Right cardiac atrium (tissue), 5 donors: ENCODE data around the gene PPP1R1C. TPM values are rescaled to one million over a fixed set of nuclear protein-coding genes. Genes with fewer than 3 reads are reported as not detected.

ENCODE experiments used
- ATAC-seq, 2 donors: fragments of 200-7000 bp; cut with Tn5 transposase; one replicate each; pipeline versions ENCODE4 v1.8.0 to v1.9.1; 2020; ENCODE audit warnings: moderate library complexity in 2 of 2, mild to moderate bottlenecking in 1 of 2
- DNase-seq, 3 donors: peaks; one replicate each; pipeline ENCODE4 v3.0.0-alpha.2; 2020
- H3K27ac ChIP-seq: one replicate; pipeline ENCODE4 v1.5.1; 2013; ENCODE audit warnings: mild to moderate bottlenecking, low read length, control low read depth, moderate library complexity
- H3K27me3 ChIP-seq: one replicate; pipeline ENCODE4 v1.6.1; 2013; ENCODE audit not compliant: control insufficient read depth, insufficient read depth
- H3K4me1 ChIP-seq: one replicate; pipeline ENCODE4 v1.6.1; 2013; ENCODE audit warnings: low read length; ENCODE audit not compliant: control insufficient read depth, insufficient read depth
- H3K4me3 ChIP-seq: one replicate; pipeline ENCODE4 v1.5.1; 2013; ENCODE audit warnings: low read length, control low read depth
- H3K9me3 ChIP-seq: one replicate; pipeline ENCODE4 v1.6.1; 2013; ENCODE audit warnings: low read length; ENCODE audit not compliant: control insufficient read depth
- WGBS: extraction: QIAGEN DNeasy Blood & Tissue Kit; methylation state at CpG from one replicate; pipeline ENCODE4 v1.1.7; 2013; 5-methylcytosine and 5-hydroxymethylcytosine counted together
- intact Hi-C, 4 donors: fragments of 100-400 bp; cut with DNase I; formaldehyde crosslinking; loops; one replicate each; pipeline versions ENCODE4 v1.11.0 to v1.14.0; 2022 to 2023
- polyA plus RNA-seq: library from polyadenylated mRNA; stranded (reverse); fragments of 200-250 nt; gene quantifications from one replicate; pipeline ENCODE4 v1.2.3, GENCODE V29; 2013
- total RNA-seq, 4 donors: library from RNA; stranded (reverse); fragmentation: NEBNext Ultra II Directional; extraction: Animal tissue kit (Norgen Biotek cat#: 25700); gene quantifications; one replicate each; pipeline ENCODE4 v1.2.1, GENCODE V29; 2021
- donor health status: healthy with polysubstance abuse.
- donor health status: DM: no; HTN: yes; CAD: no.
- donor health status: DM: no; HTN: no; CAD: no.
- donor health status: DM: no; HTN: yes; CAD: no; lungs with severe emphysema.
- donor health status: DM: yes; HTN: yes; CAD: no.

Gene PPP1R1C
- total and polyA plus RNA-seq, 5 donors: 5.5 to 18.0 (median 12.0) TPM

DNA sequence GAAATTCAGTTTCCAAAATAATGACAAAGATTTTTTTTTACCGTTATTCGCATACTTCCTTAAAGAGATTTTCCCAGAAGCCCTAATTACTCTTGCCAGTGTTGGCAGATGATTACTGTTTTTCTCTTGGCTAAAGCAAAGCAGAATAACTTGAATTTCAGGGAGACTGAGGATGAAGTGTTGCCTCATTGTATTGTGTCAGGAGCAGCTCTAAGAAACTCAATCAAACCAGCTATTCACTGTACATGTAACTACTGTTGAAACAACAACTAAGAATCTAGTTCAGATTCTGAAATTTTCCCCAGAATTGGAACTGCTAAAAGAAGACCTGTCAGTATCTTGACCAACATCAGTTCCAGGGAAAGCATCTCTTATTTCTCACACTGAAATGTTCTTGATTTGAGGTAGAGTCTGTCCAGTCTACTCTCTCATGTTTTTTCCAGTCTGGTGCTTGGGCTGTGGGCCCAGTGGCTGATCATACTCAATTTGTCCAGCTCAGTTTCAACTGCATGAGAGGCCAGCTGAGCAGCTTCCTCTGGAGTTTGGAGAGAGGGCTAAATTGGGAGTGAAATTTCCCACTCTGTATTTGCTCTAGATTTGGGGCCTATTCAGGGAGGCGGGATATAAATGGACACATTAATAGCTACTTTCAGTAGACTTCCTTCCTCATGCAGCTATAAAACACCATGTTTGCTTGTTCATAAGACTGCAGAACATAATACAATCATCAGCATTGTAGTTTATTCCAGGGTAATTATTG lies 78.5 kb downstream of the PPP1R1C start:
- DNase-seq (peak; percentile 37 to 80 (median 56)), ATAC-seq (peak; percentile 74 to 87)
- Histone ChIP-seq H3K27me3 (no peaks in the 10 kb centered on the region), H3K9me3 (no peaks in the 10 kb centered on the region), H3K27ac (peak overlapping the region; percentile 56), H3K4me3 (no peak overlapping the region), H3K4me1 (no peaks in the 10 kb centered on the region)
- 55% methylated on average over 3 of the region's 3 CpGs for WGBS
- intact Hi-C loops: no loop called here

DNA sequence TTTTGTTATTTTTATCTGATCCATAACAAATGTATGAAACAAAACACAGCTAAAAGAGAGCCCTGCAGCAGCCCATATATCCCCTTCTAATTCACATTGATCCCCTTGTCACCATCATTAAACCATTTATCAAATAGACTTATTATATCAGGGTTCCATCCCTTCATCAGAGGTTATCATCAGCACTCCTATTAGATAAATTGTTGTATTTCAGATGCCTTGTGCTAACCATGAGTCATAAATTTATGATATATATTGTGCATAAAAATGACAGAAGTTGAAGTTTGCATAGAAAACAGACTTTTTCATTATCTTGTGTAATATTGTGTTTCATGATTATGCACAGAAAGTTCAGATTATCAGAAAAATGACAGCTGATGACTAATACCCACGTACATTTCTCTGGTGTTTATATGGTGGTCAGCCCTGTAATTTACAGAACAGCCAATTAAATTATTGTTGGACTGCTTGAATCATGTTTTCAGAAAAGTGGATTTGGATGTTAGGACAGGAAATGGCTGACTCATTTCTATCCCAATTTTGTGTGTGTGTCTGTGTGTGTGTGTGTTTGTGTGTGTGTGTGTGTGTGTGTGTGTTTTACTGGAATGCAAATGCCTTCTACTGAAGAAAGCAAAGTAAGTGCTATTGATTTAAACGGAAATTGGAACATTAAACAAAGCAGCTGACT lies 80.9 kb downstream of the PPP1R1C start:
- no peak overlapping the region for H3K27ac ChIP-seq
- peak; percentile 32 to 36 for ATAC-seq

DNA sequence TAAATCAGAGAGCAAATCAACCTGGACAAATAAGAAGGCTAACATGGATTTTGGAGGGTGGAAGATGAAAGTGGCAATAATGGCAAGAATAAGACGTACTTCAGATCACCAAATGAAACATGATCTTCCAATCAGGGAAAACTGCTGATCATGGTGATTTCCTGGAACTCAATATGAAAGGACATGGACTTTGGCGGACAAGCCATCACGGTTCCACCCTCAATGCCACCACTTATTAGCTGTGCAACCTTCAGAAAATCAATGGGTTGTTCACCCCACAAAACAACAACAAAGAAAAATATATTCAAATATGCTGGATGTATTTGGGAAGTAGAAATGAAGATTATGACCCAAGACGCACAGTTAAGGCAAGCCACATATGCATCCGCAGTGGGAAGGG lies 81.7 kb downstream of the PPP1R1C start:
- no peak for DNase-seq
- WGBS: 86% methylated on average over 5 of the region's 5 CpGs
- intact Hi-C loops: no loop called here

More for the DNA sequence above, 80.9 kb downstream of the PPP1R1C start:
- intact Hi-C loops: no loop called here
- Histone ChIP-seq H3K9me3 (no peaks in the 10 kb centered on the region), H3K4me3 (no peak overlapping the region), H3K4me1 (peaks cover 2% of the 10 kb centered on the region), H3K27me3 (no peaks in the 10 kb centered on the region)
- no peak for DNase-seq
- 44% methylated on average over 2 of the region's 2 CpGs for WGBS

DNA sequence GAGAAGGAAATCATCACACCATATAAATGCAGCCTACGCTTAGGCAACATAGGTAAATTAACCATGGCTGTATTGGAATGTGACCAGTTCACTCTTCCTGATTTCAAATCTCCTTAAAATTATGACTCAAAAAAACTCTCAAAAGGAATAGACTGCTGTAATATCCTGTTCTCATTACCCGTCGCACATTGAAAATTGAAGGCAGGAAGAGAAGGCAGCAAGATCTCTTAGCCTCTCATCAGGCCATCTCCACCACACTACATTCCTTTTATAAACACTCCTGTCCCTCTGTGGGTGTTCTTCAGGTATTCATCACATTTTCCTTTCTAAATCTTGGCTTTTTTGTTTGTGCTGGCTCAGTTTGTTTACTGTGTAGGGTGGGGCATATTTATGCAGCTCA lies 83.2 kb downstream of the PPP1R1C start:
- no peak for DNase-seq
- Histone ChIP-seq H3K27me3 (no peaks in the 10 kb centered on the region), H3K4me3 (no peak overlapping the region), H3K4me1 (peaks cover 2% of the 10 kb centered on the region), H3K27ac (no peak overlapping the region), H3K9me3 (no peaks in the 10 kb centered on the region)
- WGBS: 47% methylated on average over 3 of the region's 3 CpGs
- no peak for ATAC-seq
- intact Hi-C loops: no loop called here

More for the DNA sequence above, 81.7 kb downstream of the PPP1R1C start:
- ATAC-seq: no peak
- Histone ChIP-seq H3K27me3 (no peaks in the 10 kb centered on the region), H3K9me3 (no peaks in the 10 kb centered on the region), H3K4me1 (peaks cover 2% of the 10 kb centered on the region), H3K27ac (no peak overlapping the region), H3K4me3 (no peak overlapping the region)

DNA sequence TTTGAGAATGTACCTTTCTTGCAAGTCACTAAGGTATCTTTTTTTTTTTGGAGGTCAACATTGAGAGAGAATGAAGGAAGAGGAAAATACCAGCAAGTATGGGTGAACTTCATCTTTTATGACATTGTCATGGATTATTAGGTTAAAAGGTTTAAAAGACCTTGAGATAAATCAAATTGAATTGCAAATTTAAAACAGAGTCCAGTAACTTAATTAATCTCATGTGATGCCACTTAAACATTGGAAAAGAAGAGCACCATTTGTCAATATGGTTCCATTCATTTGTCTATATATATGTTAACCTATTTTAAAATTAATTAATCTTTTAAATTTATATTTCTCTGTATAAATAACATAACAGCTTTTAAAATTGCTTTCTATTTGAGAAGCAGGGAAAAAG lies 83.8 kb downstream of the PPP1R1C start:
- intact Hi-C loops: no loop called here
- DNase-seq: no peak
- no peak for ATAC-seq
- no peaks in the 10 kb centered on the region for H3K9me3 ChIP-seq
- H3K4me1 ChIP-seq: peaks cover 2% of the 10 kb centered on the region
- H3K27ac ChIP-seq: no peak overlapping the region
- no peak overlapping the region for H3K4me3 ChIP-seq
- no peaks in the 10 kb centered on the region for H3K27me3 ChIP-seq

DNA sequence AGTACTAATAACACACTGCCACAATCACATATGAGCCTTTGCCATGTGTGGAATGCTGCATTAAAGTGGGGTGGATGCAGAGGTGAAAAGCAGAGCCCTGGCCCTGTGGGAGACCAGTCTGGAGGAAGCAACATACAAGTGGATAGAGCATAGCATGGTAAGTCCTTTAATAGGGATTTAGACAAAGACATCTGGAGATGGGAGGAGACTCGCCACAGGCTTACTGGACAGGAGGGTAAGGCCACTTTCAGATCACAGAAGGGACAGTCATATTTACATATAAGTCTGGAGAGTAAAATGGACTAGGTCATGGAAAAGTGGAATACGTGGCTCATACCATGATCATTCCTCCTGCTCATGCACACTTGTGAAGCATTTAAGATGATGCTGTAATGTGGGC lies 84.3 kb downstream of the PPP1R1C start:
- no peak overlapping the region for H3K27ac ChIP-seq
- 91% methylated on average over 2 of the region's 2 CpGs for WGBS
- DNase-seq (no peak), ATAC-seq (no peak)
- no peaks in the 10 kb centered on the region for H3K27me3 ChIP-seq
- no peak overlapping the region for H3K4me3 ChIP-seq
- H3K4me1 ChIP-seq: peaks cover 2% of the 10 kb centered on the region
- intact Hi-C loops: loop anchor here in 1 of 4 donors (10.0 kb wide), 1 partner anchor 325 kb away; no protein-coding TSS in a partner anchor
- no peaks in the 10 kb centered on the region for H3K9me3 ChIP-seq

DNA sequence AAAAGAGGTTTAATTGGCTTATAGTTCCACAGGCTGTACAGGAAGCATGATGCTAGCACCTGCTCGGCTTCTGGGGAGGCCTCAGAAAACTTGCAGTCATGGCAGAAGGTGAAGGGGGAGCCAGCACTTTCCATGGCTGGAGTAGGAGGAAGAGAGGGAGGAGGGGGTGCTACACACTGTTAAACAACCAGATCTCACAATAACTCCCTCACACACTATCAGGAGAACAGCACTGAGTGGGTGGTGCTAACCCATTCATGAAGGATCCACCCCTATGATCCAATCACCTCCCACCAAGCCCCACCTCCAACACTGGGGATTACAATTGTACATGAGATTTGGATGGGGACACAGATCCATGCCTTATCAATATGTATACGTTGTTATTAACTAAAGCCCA lies 85.1 kb downstream of the PPP1R1C start:
- WGBS: 90% methylated on average over 2 of the region's 2 CpGs
- intact Hi-C loops: loop anchor here in 1 of 4 donors (10.0 kb wide), 1 partner anchor 326 kb away; no protein-coding TSS in a partner anchor
- ATAC-seq: no peak

DNA sequence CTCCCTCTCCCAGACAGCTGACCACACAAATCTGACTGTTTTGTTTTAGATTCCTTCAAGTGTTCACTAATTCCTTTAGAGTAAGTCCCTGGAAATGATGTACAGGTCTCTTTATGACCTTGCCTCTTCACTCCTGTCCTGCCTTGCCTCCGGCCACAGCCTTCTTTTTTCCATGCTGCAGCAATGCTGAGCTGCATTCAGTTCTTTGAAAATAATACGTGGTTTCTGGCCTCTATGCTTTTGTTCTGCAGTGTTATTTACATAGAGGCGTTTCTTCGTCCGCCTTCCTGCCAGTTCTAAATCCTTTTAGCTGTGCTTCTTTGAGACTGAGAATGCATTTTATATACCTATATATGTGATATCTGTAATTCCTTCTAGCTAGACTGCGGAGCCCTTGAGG lies 87.2 kb downstream of the PPP1R1C start:
- H3K27me3 ChIP-seq: no peaks in the 10 kb centered on the region
- H3K4me3 ChIP-seq: no peak overlapping the region
- H3K9me3 ChIP-seq: no peaks in the 10 kb centered on the region
- peaks cover 3% of the 10 kb centered on the region for H3K4me1 ChIP-seq
- 94% methylated on average over 6 of the region's 6 CpGs for WGBS
- H3K27ac ChIP-seq: no peak overlapping the region
- no peak for DNase-seq
- ATAC-seq: no peak
- intact Hi-C loops: loop anchor here in 1 of 4 donors (10.0 kb wide), 1 partner anchor 328 kb away; no protein-coding TSS in a partner anchor

More for the DNA sequence above, 85.1 kb downstream of the PPP1R1C start:
- no peaks in the 10 kb centered on the region for H3K9me3 ChIP-seq
- H3K27ac ChIP-seq: no peak overlapping the region
- no peak for DNase-seq
- H3K4me3 ChIP-seq: no peak overlapping the region
- H3K4me1 ChIP-seq: peaks cover 2% of the 10 kb centered on the region
- H3K27me3 ChIP-seq: no peaks in the 10 kb centered on the region

DNA sequence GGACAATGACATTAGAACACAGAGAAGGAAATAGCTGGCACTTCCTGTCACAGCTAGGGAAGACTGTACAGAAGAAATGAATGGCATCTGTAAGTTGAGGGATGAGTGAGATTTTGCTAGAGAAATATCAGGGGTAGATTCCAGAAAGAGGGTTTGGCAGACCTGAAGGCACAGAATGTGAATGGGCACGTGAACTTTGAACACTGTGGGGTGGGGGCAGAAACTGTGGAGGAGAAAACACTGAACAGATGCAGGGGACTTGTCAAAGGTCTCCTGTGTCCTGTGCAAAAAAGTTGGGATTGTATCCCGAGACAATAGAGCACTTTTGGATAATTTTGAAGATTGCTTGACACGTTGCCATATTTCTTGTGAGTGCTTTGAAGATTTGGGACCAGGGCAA lies 88.0 kb downstream of the PPP1R1C start:
- Histone ChIP-seq H3K27ac (no peak overlapping the region), H3K9me3 (no peaks in the 10 kb centered on the region), H3K4me3 (no peak overlapping the region), H3K27me3 (no peaks in the 10 kb centered on the region), H3K4me1 (peaks cover 4% of the 10 kb centered on the region)
- DNase-seq: no peak
- ATAC-seq: no peak
- WGBS: 90% methylated on average over 3 of the region's 3 CpGs
- intact Hi-C loops: loop anchor here in 1 of 4 donors (10.0 kb wide), 1 partner anchor 329 kb away; no protein-coding TSS in a partner anchor

DNA sequence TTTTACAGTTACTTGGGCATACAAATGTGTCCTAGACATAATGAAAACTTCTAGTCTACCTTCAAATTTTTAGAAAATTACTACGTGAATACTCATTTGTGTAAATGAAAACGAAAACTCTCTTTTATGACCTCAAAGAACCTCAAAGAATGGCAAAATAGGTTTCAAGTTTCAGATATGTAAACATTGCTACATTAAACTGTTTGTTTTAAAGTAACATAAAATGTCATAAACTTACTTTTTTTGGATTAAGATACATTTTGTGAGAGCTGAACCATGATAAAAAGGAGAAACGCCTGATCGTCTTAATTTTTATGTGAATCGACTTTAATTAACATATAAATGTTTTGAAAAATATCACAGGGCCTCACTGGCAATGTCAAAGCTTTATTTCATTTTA lies 91.4 kb downstream of the PPP1R1C start:
- Histone ChIP-seq H3K27me3 (no peaks in the 10 kb centered on the region), H3K27ac (no peak overlapping the region), H3K4me1 (peaks cover 2% of the 10 kb centered on the region), H3K4me3 (no peak overlapping the region), H3K9me3 (no peaks in the 10 kb centered on the region)
- no peak for ATAC-seq
- WGBS: 60% methylated on average over 5 of the region's 5 CpGs
- no peak for DNase-seq
- intact Hi-C loops: loop anchor here in 3 of 4 donors (5.0 to 10.0 kb wide), 2 partner anchors 332 to 335 kb away; no protein-coding TSS in a partner anchor
